ENCODE data around the gene NPAS3.

DNA sequence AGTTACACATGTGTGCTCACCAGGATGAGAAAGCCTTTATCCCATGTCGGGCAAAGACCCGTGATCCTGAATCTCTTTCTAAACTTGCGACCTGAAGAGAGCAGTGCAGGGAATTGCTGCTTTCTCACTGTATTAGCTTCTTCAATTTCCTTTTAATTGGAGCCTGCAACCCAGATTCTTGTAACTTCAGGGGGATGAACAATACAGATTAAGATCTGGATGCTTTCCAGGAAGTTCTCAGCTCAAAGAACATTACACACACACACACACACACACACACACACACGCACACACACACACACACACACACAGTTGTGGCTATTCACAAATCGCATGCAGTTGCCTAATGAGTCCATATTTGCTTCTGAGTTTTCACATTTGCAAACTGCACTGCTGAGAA, 268.3 kb downstream of the NPAS3 start:
- TF ChIP-seq, protein P1, sequence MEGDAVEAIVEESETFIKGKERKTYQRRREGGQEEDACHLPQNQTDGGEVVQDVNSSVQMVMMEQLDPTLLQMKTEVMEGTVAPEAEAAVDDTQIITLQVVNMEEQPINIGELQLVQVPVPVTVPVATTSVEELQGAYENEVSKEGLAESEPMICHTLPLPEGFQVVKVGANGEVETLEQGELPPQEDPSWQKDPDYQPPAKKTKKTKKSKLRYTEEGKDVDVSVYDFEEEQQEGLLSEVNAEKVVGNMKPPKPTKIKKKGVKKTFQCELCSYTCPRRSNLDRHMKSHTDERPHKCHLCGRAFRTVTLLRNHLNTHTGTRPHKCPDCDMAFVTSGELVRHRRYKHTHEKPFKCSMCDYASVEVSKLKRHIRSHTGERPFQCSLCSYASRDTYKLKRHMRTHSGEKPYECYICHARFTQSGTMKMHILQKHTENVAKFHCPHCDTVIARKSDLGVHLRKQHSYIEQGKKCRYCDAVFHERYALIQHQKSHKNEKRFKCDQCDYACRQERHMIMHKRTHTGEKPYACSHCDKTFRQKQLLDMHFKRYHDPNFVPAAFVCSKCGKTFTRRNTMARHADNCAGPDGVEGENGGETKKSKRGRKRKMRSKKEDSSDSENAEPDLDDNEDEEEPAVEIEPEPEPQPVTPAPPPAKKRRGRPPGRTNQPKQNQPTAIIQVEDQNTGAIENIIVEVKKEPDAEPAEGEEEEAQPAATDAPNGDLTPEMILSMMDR (IDR thresholded peaks at IDR 0.05; ENCODE audit: extremely low read depth in 1 of 2, insufficient read depth in 1 of 2, low read depth in 1 of 2, low read length in 2 of 2): no peak
- TF ChIP-seq EZH2 (IDR thresholded peaks at IDR 0.05; ENCODE audit: borderline replicate concordance, low read depth, low read length, severe bottlenecking): no peak

Data from endothelial cell of umbilical vein (primary cell).